HG02973 (cell line): ENCODE measurements around the gene YTHDC2.
A peak's percentile ranks its signal among the peaks of the same experiment; 100 is the strongest.
"Not testable (repeated sequence)": the region's sequence is repeated elsewhere in the genome, so short reads cannot be mapped to it uniquely, and the experiment has no call there.

Experiments
- ATAC-seq: cut with Tn5 transposase; IDR thresholded peaks from one replicate; pipeline ENCODE4 v1.9.1; 2021; ENCODE audit warnings: moderate library complexity; ENCODE audit not compliant: unreplicated experiment

The YTHDC2 gene

GRCh38 chr5:113600255-113600905, 86.9 kb downstream of the YTHDC2 start:
- ATAC-seq = no peak

GRCh38 chr5:113601423-113601822, 87.9 kb downstream of the YTHDC2 start:
- no peak for ATAC-seq

GRCh38 chr5:113603246-113603645, 89.8 kb downstream of the YTHDC2 start:
- ATAC-seq = not testable (repeated sequence)

GRCh38 chr5:113606298-113607134, 93.0 kb downstream of the YTHDC2 start:
- peak; percentile 86 for ATAC-seq

GRCh38 chr5:113607361-113607760, 93.9 kb downstream of the YTHDC2 start:
- no peak for ATAC-seq

- no peak for ATAC-seq
Measured at GRCh38 chr5:113608113-113608596, 94.7 kb downstream of the YTHDC2 start.

- peak; percentile 81 for ATAC-seq
Measured at GRCh38 chr5:113612060-113612496, 98.6 kb downstream of the YTHDC2 start.

- ATAC-seq = no peak
Measured at GRCh38 chr5:113614191-113614590, 100.7 kb downstream of the YTHDC2 start.

GRCh38 chr5:113615708-113616107, 102.2 kb downstream of the YTHDC2 start:
- no peak for ATAC-seq

GRCh38 chr5:113617191-113617796, 103.8 kb downstream of the YTHDC2 start:
- no peak for ATAC-seq

- no peak for ATAC-seq
Measured at GRCh38 chr5:113632996-113633395, 119.5 kb downstream of the YTHDC2 start.

GRCh38 chr5:113634957-113635356, 121.5 kb downstream of the YTHDC2 start:
- no peak for ATAC-seq

- ATAC-seq = no peak
Measured at GRCh38 chr5:113641715-113642114, 128.2 kb downstream of the YTHDC2 start.
